HG03520 (cell line): ENCODE data around the gene ANKRD1.
A peak's percentile ranks its signal among the peaks of the same experiment; 100 is the strongest.
"Not testable (repeated sequence)": the region's sequence is repeated elsewhere in the genome, so short reads cannot be mapped to it uniquely, and the experiment has no call there.

Experiments
- ATAC-seq: cut with Tn5 transposase; IDR thresholded peaks from one replicate; pipeline ENCODE4 v1.9.1; 2021; ENCODE audit warnings: mild to moderate bottlenecking, moderate library complexity; ENCODE audit not compliant: unreplicated experiment

ANKRD1 gene

GRCh38 chr10:90920986-90921666 is at the start of gene ANKRD1:
Gene ANKRD1, minus strand, starts transcription at chr10:90921087. Its CDS starts 60 bp downstream, at chr10:90921027.
- ATAC-seq: no peak

DNA sequence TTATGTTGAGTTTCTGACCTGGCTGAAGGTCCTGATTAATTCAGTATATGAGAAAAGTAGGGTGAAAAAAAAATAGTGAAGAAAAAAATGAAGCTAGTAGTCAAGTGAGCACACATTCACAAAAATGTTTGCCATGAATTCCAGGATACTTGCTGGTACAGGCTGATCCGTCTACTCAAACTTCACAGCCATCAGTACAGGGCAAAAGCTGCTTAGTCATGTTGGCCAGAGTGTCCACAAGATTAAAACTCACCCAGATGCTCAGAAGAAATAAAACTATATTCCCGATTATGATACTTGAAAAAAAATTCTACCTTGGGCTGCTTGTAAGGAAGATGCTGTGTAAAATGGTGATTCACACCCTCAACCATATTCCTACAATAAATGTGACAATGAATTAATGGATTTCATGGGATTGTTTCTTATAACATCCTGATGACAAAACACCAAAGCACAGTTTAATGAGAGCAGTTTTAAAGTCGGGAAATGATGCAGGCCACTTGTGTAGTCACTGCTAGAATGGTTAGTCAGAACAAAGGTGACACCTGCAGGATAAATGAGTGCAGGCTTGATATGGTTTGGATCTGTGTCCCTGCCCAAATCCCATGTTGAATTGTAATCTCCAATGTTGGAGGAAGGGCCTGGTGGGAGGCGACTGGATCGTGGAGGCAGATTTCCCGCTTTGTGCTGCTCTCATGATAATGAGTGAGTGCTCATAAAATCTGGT is 49.2 kb upstream of the ANKRD1 start:
- ATAC-seq: no peak

DNA sequence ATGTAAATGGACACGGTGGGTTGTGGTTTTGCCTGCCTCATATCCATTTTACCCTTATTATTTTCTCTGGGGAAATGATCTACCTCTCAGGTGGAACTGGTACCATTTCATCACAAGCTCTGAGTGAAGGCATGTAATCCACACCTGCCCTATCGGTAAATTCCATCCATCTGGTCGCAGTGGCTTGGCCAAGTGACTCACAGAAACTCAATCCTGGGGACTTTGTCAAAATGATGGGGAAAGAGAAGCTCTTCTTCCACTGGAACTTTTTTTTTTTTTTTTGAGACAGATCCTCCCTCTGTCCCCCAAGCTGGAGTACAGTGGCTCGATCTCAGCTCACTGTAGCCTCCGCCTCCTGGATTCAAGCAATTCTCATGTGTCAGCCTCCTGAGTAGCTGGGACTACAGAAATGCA is 48.2 kb upstream of the ANKRD1 start:
- no peak for ATAC-seq

DNA sequence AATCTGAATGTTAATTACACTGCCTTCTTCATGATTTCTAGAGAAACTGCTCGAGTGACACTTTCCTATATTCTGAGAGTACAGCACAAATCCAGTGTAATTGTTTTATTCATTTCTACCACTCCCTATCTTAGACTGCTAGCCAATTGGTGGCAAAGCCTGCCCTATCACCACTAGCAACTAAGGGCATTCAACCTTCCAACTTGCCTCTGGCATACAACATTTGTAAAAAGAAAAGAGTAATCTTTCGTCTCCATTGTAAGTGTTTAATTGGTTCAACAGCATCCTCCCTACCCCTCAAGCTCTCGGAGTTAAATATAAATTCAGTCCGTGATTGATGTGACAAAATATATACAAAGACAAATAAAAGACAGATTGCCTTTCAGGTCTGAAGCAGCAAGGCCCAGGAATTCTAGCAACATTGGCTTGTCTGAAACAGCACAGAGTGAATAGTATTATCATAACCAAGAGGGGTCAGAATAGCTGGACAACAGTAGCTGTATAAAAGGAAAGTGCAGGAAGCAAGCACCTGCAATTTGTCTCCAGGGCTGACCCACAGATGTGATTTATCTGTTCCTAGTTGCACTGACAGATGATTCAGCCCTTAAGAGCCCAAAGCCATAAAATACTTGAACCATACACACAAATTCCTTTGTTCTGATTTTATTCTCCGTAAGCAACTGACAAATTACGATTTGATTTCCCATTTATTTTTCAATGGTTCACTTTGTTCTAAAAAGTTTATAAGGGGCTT is 47.6 kb upstream of the ANKRD1 start:
- no peak for ATAC-seq

GRCh38 chr10:90967865-90968264 is 47.0 kb upstream of the ANKRD1 start:
- ATAC-seq: no peak

DNA sequence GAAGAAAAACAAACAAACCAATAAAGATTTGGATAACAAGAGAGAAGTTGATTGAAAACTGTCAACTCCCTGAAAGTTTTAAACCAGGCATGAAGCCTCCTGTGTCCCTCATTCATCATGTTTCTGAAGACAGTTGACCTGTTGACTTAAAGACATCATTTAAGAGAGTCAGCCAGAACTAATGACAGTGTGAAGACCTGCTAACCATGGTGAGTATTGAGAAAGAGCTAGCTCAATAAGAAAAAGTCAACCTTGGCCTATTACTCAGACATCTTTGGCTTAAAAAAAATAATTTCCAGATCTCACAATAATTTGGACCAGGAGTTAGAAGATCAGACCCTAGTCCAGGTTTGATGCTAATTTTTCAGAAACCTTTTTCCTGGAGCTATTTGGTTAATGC is 45.3 kb upstream of the ANKRD1 start:
- ATAC-seq: no peak

DNA sequence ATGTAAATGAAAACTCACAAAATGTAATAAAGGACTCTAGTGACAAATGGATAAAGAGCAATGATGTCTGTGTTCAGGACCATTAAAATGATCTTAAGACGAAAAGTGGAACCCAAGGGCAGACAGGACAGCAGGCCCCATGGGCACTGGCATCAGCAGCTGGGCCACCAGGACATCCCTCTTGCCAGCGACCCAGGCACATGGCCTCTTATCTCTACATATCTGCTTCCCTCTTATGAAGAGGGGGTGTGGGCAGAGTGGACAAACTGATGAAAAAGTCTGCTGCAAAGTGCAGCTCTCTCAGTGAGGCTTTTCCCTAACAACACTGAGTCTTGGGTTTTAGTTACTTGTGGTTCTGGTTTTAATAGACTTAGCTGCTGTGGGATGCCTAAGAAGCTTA is 44.8 kb upstream of the ANKRD1 start:
- ATAC-seq: no peak

GRCh38 chr10:90964781-90965465 is 44.0 kb upstream of the ANKRD1 start:
- ATAC-seq: no peak

DNA sequence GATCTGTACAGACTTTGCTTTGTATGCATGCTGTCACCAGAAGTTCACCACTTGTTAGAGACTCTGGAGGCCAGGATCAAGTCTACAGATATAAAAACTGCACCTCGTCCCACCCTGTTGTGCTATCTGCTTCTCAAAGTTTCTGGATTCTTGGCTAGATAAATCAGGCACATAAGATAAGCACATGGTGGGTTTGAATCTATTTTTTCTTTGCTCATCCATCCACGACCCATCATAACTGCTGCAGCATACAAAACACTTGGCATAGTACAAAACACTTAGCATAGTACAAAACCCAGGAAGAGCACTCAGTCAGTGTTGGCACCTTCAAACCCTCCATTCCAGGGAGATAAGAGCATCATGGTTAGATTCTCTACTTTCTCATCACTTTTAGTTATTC is 42.4 kb upstream of the ANKRD1 start:
- ATAC-seq: no peak

- ATAC-seq: peak; percentile 46
Observed at GRCh38 chr10:90960355-90960814, 39.5 kb upstream of the ANKRD1 start.

GRCh38 chr10:90959826-90960225 is 38.9 kb upstream of the ANKRD1 start:
- no peak for ATAC-seq

DNA sequence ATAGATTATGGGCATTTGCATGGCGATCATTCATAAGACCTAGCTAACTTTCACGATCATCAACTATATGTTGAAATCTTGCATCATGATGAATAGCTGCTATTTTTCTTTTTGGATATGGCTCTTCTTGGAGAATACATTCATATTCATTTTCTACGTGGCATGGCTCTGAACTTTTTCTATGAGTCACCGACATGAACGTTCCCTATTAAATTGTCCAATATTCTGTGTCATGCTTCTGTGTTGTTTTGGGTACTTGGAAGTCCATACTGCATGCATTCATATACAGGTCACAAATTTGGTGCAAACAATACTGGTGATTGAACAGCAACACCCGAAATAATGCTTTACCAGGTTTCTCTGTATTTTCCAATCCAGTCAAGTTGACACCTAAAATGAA is 37.9 kb upstream of the ANKRD1 start:
- no peak for ATAC-seq

DNA sequence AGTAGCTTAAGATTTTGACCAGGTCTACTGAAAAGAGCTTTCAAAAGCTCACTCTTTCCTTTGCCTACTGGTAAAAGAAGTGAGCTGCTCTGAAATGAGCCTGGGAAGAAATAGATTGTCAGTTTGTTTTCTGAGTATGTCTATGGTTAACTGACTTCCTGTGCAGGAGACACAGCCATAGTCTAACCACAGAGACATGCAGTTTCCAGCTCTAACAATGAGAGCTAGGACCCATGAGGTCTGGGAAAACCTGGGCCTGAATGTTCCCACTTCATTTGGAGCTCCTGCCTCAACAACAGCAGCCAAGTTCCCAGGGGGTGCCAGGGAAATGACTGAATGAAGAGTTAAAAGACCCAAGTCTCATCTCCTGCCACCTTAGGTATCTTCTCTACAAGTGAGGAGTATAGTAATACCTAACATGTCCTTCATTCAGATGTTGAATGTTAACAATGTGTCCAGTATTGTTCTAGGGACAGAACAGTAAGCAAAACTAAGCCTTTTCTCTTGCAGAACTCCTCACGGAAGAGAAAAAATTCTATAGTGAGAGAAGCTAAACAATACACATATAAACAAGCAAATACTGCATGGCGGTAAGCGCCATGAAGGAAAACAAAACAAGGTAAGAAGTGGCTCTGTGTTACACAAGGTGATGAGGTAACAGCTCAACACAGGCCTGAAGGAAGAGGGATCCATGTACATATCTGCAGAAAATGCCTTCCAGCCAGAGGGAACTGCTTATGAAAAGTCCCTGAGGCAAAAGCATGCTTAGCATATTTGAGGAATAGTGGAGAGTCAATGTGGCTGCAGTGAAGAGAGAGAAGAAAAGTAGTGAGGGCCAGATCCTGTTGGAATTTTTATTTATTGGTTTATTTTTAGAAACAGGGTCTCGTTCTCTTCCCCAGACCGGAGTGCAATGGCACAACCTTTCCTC is 26.4 kb upstream of the ANKRD1 start:
- ATAC-seq: no peak

DNA sequence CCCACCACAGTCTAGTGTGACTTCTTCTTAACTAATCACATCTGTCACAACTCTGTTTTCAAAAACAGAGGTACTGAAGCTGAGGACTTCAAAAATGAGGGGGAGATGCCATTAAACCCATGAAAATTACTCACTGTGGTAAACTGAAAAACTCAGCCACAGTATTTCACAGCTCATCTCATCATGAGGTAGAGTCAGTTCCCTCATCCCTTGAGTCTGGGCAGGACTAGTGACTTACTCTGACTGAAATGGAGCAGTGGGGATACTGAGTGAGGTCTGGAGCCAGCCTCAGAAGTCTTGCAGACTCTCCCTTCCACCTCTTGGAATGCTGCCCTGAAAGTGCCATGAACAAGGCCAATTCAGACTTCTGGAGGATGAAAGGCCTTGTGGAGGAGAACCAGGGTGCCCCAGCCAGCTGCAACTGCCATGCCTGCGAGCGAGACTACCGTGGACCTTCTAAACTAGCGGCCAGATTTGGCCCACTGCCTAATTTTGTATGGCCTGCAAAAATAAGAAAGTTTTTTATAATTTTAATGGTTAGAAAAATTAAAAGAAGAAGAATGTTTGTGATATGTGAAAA is 24.7 kb upstream of the ANKRD1 start:
- no peak for ATAC-seq

DNA sequence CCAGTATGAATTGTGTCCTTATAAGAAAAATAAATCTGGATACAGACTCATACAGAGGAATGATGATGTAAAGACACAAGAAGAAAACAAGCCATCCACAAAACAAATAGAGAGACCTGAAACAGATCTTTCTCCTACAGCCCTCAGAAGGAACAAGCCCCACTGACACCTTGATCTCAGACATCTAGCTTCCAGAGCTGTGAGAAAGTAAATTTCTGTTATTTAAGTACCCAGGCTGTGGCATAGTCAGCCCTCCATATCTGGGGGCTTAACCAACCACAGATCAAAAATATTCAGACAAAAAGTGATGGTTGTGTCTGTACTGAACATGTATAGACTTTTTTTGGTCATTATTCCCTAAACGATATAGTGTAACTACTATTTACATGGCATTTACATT is 23.9 kb upstream of the ANKRD1 start:
- no peak for ATAC-seq

DNA sequence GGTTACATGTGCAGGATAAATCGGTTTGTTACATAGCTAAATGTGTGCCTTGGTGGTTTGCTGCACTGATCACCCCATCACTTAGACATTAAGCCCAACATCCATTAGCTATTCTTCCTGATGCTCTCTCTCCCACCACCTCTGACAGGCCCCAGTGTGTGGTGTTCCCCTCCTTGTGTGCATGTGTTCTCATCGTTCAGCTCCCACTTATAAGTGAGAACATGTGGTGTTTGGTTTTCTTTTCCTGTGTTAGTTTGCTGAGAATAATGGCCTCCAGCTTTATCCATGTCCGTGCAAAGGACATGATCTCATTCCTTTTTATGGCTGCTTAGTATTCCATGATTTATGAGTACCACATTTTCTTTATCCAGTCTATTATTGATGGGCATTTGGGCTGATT is 22.1 kb upstream of the ANKRD1 start:
- ATAC-seq: not testable (repeated sequence)

DNA sequence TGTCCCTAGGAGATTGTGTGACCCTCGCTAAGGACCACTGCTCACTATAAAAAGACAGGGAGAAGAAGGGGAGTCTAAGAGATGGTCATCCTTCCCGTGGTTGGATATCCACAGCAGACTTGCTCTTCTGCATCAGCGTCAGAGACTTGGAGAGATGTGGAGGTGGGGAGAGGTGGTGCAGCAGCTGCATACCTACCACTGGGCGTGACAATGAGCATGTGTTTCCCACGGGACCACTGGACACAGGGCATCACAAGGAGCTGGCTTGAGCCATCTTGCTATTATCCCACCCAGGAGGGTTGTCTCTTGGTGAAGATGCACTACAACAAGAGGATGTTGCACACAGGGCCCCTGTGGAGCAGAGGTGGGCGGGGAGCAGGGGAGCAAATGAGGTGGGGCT is 18.8 kb upstream of the ANKRD1 start:
- no peak for ATAC-seq

DNA sequence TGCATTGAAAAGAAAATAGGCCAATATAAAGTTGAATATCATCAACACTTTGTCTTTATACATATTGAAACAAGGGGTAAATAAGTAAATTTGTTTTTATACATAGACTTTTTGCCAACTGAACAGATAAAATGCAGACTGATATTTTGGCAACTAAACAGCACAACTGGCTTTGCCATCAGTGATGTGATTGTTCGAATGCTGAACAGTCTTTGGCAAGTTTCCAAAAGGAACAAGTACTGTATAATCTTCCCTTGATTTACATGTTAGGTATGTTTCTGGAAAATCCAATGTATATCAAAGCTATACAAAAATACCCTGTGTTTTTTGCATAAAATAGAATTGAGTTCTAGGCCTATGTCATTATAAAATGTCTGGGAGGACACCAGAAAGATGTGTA is 18.2 kb upstream of the ANKRD1 start:
- ATAC-seq: no peak

DNA sequence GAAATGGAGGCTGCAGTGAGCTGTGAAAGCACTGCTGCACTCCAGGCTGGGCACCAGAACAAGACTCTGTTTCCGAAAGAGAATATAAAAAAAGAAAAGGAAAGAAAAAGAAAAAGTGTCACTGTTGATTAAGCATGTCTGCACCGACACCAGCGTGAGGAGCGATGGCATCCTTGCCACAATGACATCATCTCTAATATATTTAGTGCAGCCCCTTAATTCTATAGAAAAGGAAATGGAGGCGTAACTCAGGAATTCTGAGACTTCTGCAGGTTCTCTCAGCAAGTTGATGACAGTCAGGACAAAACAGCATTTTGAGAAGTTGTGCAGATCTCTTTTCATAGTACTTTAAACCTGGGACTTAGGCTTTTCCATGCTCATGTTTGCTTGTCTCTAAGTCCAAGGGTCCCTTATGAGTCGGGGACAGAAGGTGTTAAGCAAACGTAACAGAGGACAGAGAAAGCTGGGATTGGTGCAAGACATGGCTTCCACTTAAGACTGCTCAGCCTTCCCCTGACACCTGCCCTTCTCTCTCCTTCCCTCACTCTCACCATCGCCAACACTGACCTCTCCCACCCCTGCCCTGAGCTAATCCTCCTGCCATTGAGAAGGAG is 16.9 kb upstream of the ANKRD1 start:
- no peak for ATAC-seq
